Measurements from ENCODE around the gene MPPED2.

Gene MPPED2, protein sequence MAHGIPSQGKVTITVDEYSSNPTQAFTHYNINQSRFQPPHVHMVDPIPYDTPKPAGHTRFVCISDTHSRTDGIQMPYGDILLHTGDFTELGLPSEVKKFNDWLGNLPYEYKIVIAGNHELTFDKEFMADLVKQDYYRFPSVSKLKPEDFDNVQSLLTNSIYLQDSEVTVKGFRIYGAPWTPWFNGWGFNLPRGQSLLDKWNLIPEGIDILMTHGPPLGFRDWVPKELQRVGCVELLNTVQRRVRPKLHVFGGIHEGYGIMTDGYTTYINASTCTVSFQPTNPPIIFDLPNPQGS

DNA sequence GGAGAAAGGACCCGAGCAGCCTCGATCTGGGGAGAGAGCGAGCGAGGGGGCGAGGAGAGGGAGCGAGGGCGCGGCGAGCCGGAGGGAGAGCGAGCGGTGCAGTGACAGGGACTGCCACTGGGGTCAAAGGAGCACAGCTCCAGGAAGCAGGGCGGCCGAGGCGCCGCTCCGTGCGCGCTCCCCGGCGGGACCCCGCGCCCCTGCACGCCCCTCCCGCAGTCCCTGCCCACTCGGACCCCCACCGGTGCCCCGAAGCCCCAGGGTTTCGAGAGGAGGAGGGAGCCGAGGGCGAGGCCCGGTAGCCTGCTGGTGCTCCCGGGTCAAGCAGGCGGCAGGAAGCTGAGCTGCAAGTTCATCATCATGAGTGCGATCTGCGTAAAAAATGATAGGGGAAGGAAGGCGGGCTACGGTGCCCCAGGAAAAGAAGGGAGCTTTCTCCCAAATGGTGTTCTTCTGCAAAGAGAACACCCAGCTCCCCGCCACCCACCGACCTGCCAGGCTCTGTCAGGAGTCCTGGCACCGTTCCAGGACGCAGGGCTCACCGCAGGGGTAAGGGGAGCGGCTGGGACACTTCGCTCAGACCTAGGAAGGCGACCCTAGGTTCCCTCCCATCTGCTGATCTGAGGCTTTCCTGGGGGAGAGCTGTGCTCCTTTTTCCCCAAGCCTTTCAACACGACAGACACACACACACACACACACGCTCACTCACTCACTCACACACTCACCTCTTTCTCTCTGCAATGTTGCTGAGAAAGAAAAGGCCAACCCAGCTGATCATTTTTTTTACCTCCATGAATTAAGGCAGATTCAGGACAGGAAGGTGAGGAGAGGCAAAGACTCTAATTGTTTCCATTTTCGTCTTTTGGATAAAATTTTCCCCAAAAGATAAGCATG lies at the start of gene MPPED2:
MPPED2 (minus strand) TSS at position 103 of the 894 bp plus-strand sequence. CDS start 5,980 bp downstream, outside the sequence.
- DNase-seq (ENCODE audit: low read depth in 1 of 2, low spot score in 1 of 2): no peak

DNA sequence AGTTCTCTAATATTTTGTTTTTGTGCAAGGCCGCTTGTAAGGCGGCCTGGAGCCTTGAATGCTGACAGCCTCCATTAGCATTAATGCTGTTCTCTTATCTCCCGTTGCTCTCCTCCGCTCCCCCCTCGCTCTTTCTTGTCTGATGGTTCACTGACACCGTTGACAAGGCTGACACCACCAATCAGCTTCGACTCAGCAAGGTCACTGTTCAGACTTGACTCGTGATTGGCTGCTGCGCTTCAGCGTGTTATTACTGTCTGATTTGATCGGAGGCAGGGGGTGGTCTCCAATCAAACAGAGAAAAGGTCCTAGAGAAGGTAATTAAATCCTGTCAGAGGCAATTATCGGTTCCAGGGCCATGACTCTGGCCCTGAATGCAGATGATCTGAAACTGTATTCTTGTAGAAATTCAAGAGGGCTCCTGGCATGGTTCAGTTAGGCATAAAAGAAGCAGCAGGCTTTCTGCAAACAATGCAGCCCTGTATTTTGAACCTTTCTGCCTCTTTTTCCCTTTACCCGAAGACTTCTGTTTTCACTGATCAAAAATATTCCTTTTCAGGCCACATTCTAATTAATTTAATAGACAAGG lies 49.3 kb upstream of the MPPED2 start:
- no peak for DNase-seq (ENCODE audit: low read depth in 1 of 2, low spot score in 1 of 2)

DNA sequence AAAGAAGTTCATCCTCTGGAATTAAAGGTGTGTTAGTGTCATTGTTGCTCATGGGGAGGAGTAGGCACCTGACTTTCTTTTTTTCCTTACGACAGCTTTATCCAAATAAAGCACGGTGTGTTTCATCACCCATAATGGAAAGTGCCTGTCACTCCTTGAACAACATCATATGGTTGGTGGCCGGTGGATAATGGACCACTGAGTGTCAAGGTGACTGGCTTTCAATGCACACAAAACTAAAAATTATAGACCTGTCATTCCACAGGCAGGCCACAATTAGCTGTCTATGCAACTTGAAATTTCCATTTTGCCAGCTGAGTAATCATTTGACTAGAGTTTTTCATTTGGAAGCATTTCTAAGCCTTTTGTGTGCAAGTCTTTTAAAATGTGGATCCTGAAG lies 45.0 kb upstream of the MPPED2 start:
- no peak for DNase-seq (ENCODE audit: low read depth in 1 of 2, low spot score in 1 of 2)

DNA sequence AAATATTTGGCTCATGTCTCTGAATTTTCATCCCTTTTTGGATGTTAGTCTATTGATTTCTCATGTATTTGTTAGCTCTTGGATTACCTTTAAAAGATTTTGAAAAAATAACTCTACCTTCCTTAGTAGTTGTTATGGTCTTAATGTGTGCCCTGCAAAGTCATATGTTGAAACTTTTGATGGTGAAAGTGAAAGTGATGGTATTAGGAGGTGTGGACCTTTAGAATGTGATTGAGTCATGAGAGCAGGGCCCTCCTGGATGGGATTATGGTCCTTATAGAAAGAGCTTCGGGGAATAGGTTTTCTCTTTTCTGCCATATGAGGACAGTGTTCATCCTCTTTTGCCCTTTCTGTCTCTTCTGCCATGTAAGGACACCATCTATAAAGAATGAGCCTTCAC lies 33.6 kb upstream of the MPPED2 start:
- no peak for DNase-seq (ENCODE audit: low read depth in 1 of 2, low spot score in 1 of 2)

DNA sequence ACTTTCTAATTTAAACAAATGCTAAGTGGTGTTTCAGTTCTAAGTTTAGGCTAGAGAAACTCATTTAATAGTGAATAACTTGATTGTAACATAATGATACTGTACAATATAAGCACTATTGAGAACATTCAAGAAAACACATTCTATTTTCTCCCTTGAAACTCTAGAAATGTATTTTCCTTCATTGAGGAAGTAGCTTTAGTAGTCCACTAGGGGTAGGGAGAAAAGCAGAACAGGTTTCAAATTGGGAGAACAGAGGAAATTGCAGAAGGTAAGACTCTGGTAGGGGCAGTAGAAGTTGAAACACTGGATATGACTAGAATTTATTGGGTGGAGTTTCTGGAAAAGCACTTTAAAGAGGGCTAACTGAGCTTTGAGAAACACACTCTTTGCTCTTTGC lies 31.6 kb upstream of the MPPED2 start:
- DNase-seq (ENCODE audit: low read depth in 1 of 2, low spot score in 1 of 2): no peak

DNA sequence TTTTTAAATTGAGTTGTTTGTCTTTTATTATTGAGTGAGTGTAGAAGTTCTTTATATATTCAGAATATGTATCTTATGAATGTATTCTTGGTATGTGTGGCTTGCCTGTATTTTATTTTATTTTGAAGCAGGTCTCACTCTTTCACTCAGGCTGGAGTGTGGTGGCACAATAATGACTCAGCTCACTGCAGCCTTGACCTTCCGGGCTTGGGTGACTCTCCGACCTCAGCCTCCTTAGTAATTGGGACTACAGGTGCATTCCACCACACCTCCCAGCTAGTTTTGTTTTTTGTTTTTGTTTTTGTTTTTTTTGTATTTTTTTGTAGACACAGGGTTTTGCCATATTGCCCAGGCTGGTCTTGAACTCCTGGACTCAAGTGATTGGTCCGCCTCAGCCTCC lies 24.5 kb upstream of the MPPED2 start:
- DNase-seq (ENCODE audit: low read depth in 1 of 2, low spot score in 1 of 2): no peak

DNA sequence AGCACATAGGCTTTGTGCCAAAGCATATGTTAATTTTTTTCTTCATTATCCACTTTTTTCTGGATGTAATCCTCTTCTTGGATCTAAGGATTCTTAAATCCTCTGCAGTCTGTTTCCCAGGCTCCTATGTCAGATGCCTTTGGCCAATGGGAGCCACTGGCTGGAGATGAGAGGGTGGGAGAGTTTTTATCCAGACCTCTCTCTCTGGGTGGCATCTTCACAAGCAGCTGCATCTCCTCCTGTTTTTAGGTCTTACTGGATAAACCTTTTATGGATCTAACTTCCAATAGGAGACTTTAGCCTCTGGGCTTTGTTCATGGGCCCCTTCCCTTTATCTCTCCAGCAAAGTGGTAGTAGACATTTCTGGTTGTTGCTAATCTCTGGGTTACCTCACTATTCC lies 22.4 kb upstream of the MPPED2 start:
- DNase-seq (ENCODE audit: low read depth in 1 of 2, low spot score in 1 of 2): no peak

DNA sequence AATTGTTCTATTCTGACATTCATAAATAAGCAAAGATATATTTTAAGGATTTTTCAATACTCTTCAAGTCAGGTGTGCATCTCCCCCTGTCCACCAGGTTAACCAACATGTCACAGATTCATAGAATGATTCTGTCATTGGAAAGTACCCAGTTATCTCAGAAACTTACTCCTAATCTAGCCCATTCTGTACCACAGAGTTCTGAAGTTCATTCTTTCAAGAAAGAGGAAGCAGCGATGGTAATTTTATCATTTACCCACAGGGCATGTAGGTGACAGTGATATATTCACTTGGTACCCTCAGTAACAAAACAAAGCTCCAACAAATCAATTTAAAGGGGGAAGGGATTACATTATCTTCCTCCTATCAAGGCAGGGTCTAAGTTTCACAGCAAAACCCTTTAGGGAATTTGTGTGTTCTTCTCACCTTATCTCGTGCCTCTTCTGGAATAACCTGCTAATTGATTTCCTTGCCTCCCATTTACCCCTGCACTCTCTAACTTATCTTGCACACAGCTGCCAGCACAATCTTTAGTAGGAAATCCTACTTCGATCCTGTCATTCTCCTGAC lies 19.0 kb upstream of the MPPED2 start:
- no peak for DNase-seq (ENCODE audit: low read depth in 1 of 2, low spot score in 1 of 2)

DNA sequence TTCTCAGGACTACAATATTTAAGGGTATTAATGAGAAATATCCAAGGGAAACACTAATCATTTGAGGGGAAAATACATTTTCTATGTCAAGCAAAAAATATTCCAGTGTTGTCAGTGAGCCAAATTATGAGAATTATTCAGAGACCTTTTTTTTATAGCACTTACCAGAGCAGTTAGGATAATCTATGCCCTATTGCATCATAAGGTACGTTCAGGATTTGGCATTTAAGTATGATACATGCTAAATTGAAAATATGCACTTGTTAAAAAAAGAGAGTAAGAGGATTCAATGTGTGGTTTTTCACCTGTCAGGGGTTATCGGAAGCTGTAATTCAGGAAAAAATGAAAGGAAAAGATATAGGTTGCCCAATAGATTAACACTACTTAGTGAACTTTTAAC lies 17.2 kb upstream of the MPPED2 start:
- DNase-seq (ENCODE audit: low read depth in 1 of 2, low spot score in 1 of 2): no peak

DNA sequence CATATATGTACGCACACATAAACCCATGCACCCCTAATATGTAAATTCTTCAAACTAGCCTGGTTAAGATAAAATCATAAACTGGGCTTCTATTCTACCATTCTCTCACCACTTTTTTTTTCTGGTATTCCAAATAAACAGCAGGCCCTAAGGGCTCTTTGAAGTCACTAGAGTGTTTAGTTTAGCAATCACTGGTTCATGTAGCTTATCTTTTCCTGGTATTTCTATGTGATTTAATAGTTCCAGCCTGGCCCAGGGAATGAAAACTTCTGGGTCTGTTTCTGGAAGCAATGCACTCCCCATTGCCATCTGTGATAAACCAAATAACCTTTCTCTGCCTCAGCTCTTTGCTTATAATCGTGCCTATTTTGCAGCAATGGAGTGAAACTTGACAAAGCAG lies 10.7 kb upstream of the MPPED2 start:
- DNase-seq (ENCODE audit: low read depth in 1 of 2, low spot score in 1 of 2): no peak

DNA sequence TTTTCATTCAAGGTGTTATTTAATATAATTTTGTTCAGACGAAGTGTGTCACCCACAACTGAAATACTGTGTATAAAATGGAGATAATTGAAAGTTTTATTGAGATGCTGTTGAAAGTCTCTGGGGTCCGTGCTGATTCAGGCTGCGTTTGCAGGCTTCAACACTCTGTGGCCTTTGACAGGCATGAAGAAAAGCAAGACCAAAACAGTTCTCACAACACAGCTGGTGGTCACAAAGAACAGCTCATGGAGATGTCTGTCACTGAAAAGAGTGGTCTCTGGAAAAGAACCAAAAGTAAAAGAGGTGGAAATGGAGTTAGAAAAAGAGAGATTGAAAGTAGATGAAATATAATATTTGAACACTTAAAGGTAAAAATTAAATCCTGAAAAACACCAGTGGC lies 9.8 kb upstream of the MPPED2 start:
- no peak for DNase-seq (ENCODE audit: low read depth in 1 of 2, low spot score in 1 of 2)

DNA sequence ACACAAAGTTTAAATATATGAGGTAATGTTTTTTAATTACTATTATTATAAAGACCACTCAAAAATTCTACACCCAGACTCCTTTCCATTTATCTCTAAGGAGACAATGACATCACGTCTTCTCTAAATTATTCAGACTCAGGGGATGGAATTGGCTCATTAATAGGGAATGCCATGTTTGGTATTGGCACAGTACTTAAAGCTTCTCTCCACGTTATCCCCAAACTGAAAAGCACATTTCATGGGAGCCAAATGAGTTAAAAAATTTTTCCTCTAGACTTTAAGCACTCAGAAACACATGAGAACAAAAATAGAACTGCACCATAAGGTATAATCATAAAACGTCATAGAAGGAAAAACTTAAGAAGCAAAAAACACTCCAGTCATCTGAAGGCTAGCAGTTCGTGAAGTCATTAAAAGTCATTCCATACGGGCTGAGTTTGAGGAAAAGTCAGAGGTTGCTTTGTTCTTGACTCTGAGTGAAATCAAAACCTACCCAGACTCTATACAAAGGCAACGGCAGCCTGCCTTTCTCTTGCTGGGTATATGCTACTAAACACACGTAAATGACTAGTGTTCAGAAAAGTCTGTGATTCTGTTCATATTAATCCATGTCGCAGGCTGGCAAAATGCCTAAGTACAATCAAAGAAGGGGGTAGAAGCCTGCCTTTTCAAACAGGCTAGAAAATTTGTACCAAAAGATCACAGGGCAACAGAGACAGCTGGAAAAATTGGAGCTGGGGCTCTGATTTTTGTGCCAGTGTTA lies 8.7 kb upstream of the MPPED2 start:
- DNase-seq (ENCODE audit: low read depth in 1 of 2, low spot score in 1 of 2): no peak

DNA sequence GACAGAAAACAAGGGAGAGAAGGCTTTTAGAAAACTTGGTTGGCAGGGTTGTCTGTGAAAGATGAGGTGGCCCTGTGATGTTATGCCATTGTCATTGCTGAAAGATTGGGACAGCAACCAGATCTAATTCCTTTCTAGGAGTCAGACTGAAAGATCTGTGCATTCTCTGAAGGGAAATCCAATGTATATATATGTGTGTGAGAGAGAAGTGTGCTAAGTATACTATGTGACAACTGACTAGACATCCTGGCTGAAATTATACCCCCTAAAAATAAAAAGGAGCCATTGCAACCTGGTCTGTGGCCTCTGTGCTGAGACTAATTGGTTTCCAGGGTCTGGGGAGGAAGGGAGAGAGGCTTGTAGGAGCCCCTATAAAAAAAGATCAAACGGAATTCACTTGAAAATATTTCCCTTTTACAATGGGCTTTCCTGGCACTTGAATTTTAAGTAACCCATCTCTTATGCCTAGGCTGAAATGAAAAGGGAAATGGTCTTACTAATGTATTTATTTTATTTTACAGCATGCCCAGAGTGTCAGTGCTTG lies 1.2 kb upstream of the MPPED2 start:
- no peak for DNase-seq (ENCODE audit: low read depth in 1 of 2, low spot score in 1 of 2)

DNA sequence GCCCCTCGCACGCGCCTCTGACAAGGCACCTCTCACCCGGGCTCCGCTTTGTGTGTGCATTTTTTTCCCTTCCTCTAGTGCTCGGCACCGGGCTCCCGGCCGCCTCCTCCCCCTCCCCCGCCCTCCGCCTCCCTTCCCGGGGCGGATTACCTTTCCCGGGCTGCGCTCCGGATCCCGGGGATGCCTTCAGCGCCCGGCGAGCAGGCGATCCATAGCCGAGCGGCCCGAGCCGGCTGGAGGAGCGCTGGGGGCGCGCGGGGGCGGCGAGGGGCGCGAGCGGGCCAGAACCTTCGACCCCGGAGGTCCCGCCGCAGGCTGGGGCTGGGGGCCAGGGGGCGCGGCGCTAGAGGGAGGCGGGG lies 282 bp downstream of the MPPED2 start:
- DNase-seq (ENCODE audit: low read depth in 1 of 2, low spot score in 1 of 2): no peak

DNA sequence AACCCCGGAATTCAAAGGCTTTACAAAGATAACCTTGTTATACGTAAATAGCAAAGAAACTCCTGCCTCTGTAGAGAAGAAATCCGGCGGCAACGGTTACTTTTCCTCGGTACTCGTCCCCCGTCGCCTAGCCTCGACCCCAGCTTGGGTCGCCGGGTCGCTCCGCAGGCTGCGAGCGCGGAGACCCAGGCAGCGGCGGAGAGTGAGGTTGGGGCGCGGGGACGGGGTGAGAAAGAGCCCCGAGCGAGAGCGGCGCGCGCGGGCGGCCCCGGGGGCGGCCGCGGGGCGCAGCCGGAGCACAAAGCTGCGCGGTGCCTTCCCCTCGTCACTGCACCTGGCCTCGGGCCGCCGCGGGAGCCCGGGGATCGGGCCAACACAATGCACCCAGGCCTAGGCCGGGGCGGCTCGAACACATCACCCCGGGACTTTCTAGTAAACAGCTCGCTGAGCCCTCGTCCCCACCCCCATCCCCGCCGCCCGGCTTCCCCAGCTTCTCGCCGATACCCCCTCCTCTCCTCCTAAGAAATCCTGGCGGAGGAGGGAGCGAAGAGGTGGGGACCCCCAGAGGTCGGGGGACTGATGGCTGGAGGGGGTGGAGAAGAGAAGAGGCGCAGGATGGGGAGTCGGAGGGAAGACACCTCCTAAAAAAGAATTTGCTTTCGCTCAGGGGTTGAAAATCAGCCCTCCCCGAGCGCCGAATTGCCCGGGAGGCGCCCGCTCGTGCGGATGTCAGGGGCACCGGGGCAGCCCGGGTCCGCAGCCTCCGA lies 845 bp downstream of the MPPED2 start:
- no peak for DNase-seq (ENCODE audit: low read depth in 1 of 2, low spot score in 1 of 2)

DNA sequence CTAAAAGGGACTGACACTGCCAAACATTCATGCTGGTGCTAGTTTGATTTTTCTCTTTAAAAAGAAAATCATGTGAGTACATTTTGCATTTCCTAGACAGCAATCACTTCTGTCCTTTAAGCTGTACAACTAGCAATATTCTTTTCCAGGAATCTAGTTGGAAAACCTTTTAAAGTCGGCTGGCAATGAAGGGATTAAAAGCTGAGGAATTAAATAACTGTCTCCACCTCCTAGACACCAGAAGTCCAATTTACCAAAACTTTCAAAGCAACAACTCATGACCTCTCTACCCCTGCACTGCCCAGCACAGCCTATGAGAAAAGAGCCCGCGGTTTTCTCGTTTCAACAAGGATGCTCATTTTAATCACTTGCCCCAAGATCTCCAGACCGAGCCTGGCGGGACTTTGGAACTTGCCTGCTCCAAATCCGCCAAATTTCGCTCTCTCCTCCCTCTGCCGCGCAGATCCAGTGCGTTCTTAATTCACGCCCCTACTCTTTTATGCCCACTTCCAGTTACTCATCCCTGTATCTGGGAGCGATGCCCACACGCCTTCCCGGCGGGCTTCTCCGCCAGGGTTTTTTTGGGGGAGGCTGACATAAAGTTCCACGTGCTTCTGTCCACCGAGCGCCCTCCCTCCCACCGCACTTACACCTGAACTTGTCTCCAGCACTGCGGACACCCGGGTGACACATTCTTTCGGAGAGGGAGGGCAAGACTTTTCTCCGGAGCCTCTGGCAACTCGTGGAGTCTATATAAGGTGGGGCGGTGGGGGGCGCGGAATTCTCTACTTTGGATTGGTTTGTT lies 2.5 kb downstream of the MPPED2 start:
- no peak for DNase-seq (ENCODE audit: low read depth in 1 of 2, low spot score in 1 of 2)

DNA sequence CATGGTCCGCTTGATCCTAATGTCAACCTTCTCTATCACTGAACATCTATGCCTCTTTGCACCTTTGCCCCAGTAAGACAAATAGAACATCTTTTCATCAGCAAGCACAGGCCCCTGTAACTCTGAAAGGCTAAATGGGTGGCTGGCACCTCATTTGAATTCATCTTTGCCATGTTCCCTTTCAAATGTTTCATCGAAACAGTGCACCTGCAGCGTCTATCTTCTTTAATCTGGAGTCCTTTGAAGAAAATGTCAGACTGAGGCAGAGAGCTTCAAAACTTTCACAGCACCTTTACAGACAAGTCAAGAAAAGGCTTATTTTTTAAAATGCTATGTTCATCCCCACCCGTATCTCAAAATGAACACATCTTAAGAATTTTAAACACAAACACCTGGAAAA lies 3.4 kb downstream of the MPPED2 start:
- DNase-seq (ENCODE audit: low read depth in 1 of 2, low spot score in 1 of 2): no peak

DNA sequence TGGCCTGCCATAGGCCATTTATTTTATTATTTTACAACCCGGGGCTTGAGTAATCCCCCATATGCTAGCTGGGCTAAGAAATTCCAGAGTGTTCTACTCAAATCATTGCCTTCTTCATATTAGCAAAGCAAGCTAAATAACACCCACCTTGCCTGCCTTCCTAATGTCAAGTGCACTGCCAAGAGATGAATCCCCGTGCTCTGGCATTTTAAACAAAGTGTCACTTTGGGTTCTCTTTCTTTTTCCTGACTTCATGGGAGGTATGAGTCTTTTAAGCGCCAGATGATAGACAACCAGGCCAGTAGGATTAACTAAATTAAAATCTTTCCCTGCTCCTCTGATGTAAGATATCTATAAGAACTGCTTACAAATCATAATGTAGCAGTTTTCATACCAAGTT lies 4.5 kb downstream of the MPPED2 start:
- no peak for DNase-seq (ENCODE audit: low read depth in 1 of 2, low spot score in 1 of 2)

DNA sequence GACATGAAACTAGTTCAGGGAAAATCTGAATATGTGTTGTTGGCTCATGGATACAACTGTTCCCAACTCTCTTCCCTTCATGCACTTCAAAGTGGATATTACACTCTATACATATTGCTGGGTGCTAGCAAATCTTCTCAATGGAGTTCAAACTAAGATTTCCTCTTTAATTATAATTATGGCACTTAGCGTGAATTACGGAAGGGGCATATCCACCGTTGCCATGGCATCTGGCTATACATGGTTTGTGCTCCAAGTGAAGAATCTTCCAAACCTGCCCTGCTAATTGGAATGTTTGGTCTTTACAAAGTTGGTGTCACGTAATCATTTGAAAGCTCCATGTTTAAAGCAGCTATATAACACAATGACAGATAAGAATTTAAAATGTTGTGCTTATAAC lies 5.6 kb downstream of the MPPED2 start:
- DNase-seq (ENCODE audit: low read depth in 1 of 2, low spot score in 1 of 2): no peak
